ENCODE data around the gene PPP1R15B. TPM values are rescaled to one million over a fixed set of nuclear protein-coding genes. Genes with fewer than 3 reads are reported as not detected.

PPP1R15B gene
- total RNA-seq, 2 experiments from 2014 or later = 72.6 to 79.2 TPM

DNA sequence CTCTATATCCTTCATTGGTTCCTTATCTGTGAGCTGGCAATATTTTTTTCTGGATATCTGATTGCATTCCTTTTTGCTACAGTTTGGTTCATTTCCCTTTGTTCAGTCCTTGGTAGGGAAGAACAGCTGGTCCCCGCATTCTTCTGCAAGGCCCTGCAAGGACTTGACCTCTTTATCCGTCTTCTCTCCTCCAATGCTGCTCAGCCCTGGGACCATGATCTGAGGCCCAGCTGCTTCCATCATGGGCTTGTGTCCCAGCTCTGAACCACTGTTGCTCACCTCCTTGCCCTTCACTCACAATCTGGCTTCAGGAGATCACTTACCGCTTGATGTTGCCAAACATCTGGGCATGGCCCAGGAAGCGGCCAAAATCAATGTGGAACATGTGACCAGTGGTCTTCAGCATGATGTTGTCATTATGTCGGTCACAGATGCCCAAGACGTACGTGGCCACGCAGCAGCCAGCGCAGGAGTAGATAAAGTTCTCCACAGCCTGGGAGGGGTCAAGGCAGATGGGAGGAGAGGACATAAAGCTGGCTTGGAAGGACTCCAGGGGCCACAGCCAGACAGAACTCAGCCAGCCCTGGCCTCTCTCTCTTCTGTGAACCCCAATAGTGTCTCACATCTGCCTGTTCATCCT, 22.6 kb upstream of the PPP1R15B start:
- CTCF ChIA-PET (ENCODE audit: unreplicated experiment) = no interaction called here
- DNase-seq (ENCODE audit: low spot score) = no peak
- no peaks in the 10 kb centered on the region for H3K9me2 ChIP-seq (ENCODE audit: insufficient read depth, low read length)
- peaks cover 4% of the 10 kb centered on the region; the same call in 1 of the 2 replicates for H3K36me3 ChIP-seq (ENCODE audit: insufficient read depth, low read length)
- no peaks in the 10 kb centered on the region for H3K9me3 ChIP-seq (ENCODE audit: low read length)
- no peak overlapping the region for H3K27ac ChIP-seq (ENCODE audit: low read depth, low read length, poor library complexity, severe bottlenecking)
- H2AFZ ChIP-seq (ENCODE audit: low read length) = no peak overlapping the region
- H3K4me1 ChIP-seq (ENCODE audit: insufficient read depth, low read length, poor library complexity, severe bottlenecking) = no peaks in the 10 kb centered on the region
- no peak overlapping the region for H3K4me3 ChIP-seq (ENCODE audit: low read depth, low read length, poor library complexity, severe bottlenecking)
- intact Hi-C loops (cut with micrococcal nuclease; ENCODE audit: unreplicated experiment) = no loop called here
- no peaks in the 10 kb centered on the region for H3K79me2 ChIP-seq (ENCODE audit: insufficient read depth, low read depth, low read length)
- POLR2A ChIA-PET = interaction anchor here (0.5 kb wide), 1 partner anchor 11 kb away, joined by 3 read pairs; no protein-coding TSS in a partner anchor
- H3K4me2 ChIP-seq (ENCODE audit: low read length) = no peak overlapping the region
- no peaks in the 10 kb centered on the region for H4K20me1 ChIP-seq (ENCODE audit: insufficient read depth, low read length)
- TF ChIP-seq, protein P1, sequence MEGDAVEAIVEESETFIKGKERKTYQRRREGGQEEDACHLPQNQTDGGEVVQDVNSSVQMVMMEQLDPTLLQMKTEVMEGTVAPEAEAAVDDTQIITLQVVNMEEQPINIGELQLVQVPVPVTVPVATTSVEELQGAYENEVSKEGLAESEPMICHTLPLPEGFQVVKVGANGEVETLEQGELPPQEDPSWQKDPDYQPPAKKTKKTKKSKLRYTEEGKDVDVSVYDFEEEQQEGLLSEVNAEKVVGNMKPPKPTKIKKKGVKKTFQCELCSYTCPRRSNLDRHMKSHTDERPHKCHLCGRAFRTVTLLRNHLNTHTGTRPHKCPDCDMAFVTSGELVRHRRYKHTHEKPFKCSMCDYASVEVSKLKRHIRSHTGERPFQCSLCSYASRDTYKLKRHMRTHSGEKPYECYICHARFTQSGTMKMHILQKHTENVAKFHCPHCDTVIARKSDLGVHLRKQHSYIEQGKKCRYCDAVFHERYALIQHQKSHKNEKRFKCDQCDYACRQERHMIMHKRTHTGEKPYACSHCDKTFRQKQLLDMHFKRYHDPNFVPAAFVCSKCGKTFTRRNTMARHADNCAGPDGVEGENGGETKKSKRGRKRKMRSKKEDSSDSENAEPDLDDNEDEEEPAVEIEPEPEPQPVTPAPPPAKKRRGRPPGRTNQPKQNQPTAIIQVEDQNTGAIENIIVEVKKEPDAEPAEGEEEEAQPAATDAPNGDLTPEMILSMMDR (conservative IDR thresholded peaks at IDR 0.05; ENCODE audit: low read length) = no peak
- TF ChIP-seq EZH2phosphoT487 (IDR thresholded peaks at IDR 0.05; ENCODE audit: borderline replicate concordance, low read depth, low read length) = no peak
- BruUV-seq (replicated peaks) = no TSS peak

DNA sequence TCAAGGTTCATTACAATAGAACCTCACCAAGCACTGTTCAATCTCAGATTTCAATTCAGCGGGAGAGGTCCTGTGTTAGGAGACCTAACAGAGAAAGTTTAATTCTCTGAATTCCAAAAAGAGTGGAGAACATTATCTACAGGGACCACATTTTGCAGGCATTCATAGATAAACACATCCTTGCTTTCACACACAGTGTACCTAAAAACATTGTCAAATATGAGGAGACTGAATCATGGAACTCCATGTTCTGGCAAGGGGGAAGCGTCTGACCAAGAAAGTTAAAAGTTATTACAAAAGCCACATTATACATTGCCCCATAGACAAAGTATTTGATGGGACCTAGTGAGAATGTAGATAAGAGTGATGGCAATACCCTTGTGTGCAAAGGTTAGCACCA, 21.1 kb upstream of the PPP1R15B start:
- ChIA-PET POLR2A (no interaction called here), CTCF (ENCODE audit: unreplicated experiment) (interaction anchor here (1.0 kb wide), 1 partner anchor 8 kb away, joined by 3 read pairs; no protein-coding TSS in a partner anchor)
- Histone ChIP-seq H4K20me1 (ENCODE audit: insufficient read depth, low read length) (no peaks in the 10 kb centered on the region), H3K4me1 (ENCODE audit: insufficient read depth, low read length, poor library complexity, severe bottlenecking) (no peaks in the 10 kb centered on the region), H3K9me2 (ENCODE audit: insufficient read depth, low read length) (no peaks in the 10 kb centered on the region), H3K36me3 (ENCODE audit: insufficient read depth, low read length) (peaks cover 4% of the 10 kb centered on the region; the same call in 1 of the 2 replicates), H3K9me3 (ENCODE audit: low read length) (no peaks in the 10 kb centered on the region), H3K27ac (ENCODE audit: low read depth, low read length, poor library complexity, severe bottlenecking) (no peak overlapping the region), H3K79me2 (ENCODE audit: insufficient read depth, low read depth, low read length) (no peaks in the 10 kb centered on the region), H3K4me2 (ENCODE audit: low read length) (no peak overlapping the region), H2AFZ (ENCODE audit: low read length) (no peak overlapping the region), H3K4me3 (ENCODE audit: low read depth, low read length, poor library complexity, severe bottlenecking) (no peak overlapping the region)
- no peak for DNase-seq (ENCODE audit: low spot score)
- no TSS peak for BruUV-seq (replicated peaks)
- intact Hi-C loops (cut with micrococcal nuclease; ENCODE audit: unreplicated experiment) = no loop called here
- no peak for TF ChIP-seq EZH2phosphoT487 (IDR thresholded peaks at IDR 0.05; ENCODE audit: borderline replicate concordance, low read depth, low read length)
- TF ChIP-seq, protein P1 (conservative IDR thresholded peaks at IDR 0.05; ENCODE audit: low read length) = no peak
